SK-N-SH (cell line): ENCODE results near the gene FLAD1. TPM values are rescaled to one million over a fixed set of nuclear protein-coding genes. Genes with fewer than 3 reads are reported as not detected.

ENCODE experiments used
- CTCF ChIA-PET: fragments of 300-600, 350-600 bp; formaldehyde crosslinking; extraction: SDS; loops from one replicate; lab custom pipeline; 2021; lab: Yijun Ruan, JAX
- POLR2A ChIA-PET: fragments of 350-600 bp; sonication (Branson Sonifier 250); formaldehyde crosslinking; extraction: SDS; loops from one replicate; lab custom pipeline; 2020; ENCODE audit warnings: antibody characterized with exemption, inconsistent platforms; lab: Yijun Ruan, JAX
- DNase-seq: peaks from one replicate; pipeline ENCODE4 v3.0.0; 2012
- H2AFZ ChIP-seq: fragments of 200-600 bp; sonication (generic); 2 replicates; pipeline ENCODE4 v1.8.1; 2016; ENCODE audit warnings: antibody characterized with exemption, mild to moderate bottlenecking, low read depth
- H3F3A ChIP-seq: fragments of 200-600 bp; sonication (generic); replicated peaks from 2 replicates; pipeline ENCODE3; 2016; ENCODE audit warnings: antibody characterized with exemption, mild to moderate bottlenecking; ENCODE audit not compliant: insufficient read depth
- H3K27ac ChIP-seq, 2 experiments: fragments of 200-500 bp in 1 of 2; fragments of 200-600 bp in 1 of 2; sonication (Bioruptor generic) in 1 of 2; sonication (generic), shearing (Covaris generic) in 1 of 2; 2 replicates each; pipeline versions ENCODE4 v1.5.1 to v1.6.1; 2014 to 2016; ENCODE audit warnings: low read depth in 2 of 2, inconsistent platforms in 1 of 2, low read length in 1 of 2, mild to moderate bottlenecking in 1 of 2, mixed read lengths in 1 of 2
- H3K27me3 ChIP-seq: fragments of 200-600 bp; sonication (generic), shearing (Covaris generic); 2 replicates; pipeline ENCODE4 v1.6.1; 2016; ENCODE audit warnings: mixed run types; ENCODE audit not compliant: insufficient read depth
- H3K36me3 ChIP-seq, 2 experiments: fragments of 200-500 bp in 1 of 2; fragments of 200-600 bp in 1 of 2; sonication (Bioruptor generic) in 1 of 2; sonication (generic) in 1 of 2; replicated peaks in 1 of 2; 2 replicates each; pipeline versions ENCODE3 to v1.5.1; 2014 to 2016; ENCODE audit warnings: low read length in 1 of 2, mild to moderate bottlenecking in 1 of 2; ENCODE audit not compliant: insufficient read depth in 2 of 2, control insufficient read depth in 1 of 2
- H3K4me1 ChIP-seq, 2 experiments: fragments of 200-500 bp in 1 of 2; fragments of 200-600 bp in 1 of 2; sonication (Bioruptor generic) in 1 of 2; sonication (generic), shearing (Covaris generic) in 1 of 2; 2 replicates each; pipeline versions ENCODE4 v1.5.1 to v1.6.1; 2014 to 2016; ENCODE audit warnings: low read depth in 1 of 2, low read length in 1 of 2, mixed run types in 1 of 2; ENCODE audit not compliant: insufficient read depth in 2 of 2, control insufficient read depth in 1 of 2
- H3K4me2 ChIP-seq: fragments of 200-600 bp; sonication (generic), shearing (Covaris generic); 2 replicates; pipeline ENCODE4 v1.6.1; 2017; ENCODE audit warnings: mixed run types
- H3K4me3 ChIP-seq, 2 experiments: fragments of 200-500 bp in 1 of 2; fragments of 200-600 bp in 1 of 2; sonication (Bioruptor generic) in 1 of 2; sonication (generic), shearing (Covaris generic) in 1 of 2; 2 replicates each; pipeline versions ENCODE4 v1.5.1 to v1.8.1; 2014 to 2016; ENCODE audit warnings: low read depth in 2 of 2, inconsistent platforms in 1 of 2, low read length in 1 of 2, mild to moderate bottlenecking in 1 of 2, mixed read lengths in 1 of 2, moderate library complexity in 1 of 2
- H3K79me2 ChIP-seq: fragments of 200-600 bp; sonication (generic); 2 replicates; pipeline ENCODE4 v1.8.1; 2017; ENCODE audit warnings: mild to moderate bottlenecking; ENCODE audit not compliant: insufficient read depth
- H3K9ac ChIP-seq: fragments of 200-600 bp; sonication (generic); 2 replicates; pipeline ENCODE4 v1.6.1; 2017; ENCODE audit warnings: mixed run types
- H3K9me2 ChIP-seq: fragments of 200-600 bp; sonication (generic); 2 replicates; pipeline ENCODE4 v1.6.1; 2017; ENCODE audit warnings: mixed run types
- H3K9me3 ChIP-seq: fragments of 200-600 bp; sonication (generic); 2 replicates; pipeline ENCODE4 v1.6.1; 2017; ENCODE audit warnings: mixed run types, mild to moderate bottlenecking, moderate library complexity
- H4K20me1 ChIP-seq: fragments of 200-600 bp; sonication (generic); 2 replicates; pipeline ENCODE4 v1.6.1; 2017; ENCODE audit warnings: mild to moderate bottlenecking, mixed run types; ENCODE audit not compliant: insufficient read depth
- ELF1 ChIP-seq: IDR thresholded peaks from 2 replicates; pipeline ENCODE4 v1.4.0; 2012
- FOXJ3 ChIP-seq: sonication (generic); formaldehyde crosslinking; IDR thresholded peaks from 2 replicates; pipeline ENCODE4 v1.5.1; 2020; ENCODE audit warnings: mild to moderate bottlenecking, missing genetic modification reagents
- FOXM1 ChIP-seq: IDR thresholded peaks from 2 replicates; pipeline ENCODE4 v1.4.0; 2012; ENCODE audit warnings: low read depth, mild to moderate bottlenecking
- GATA2 ChIP-seq: sonication (generic); formaldehyde crosslinking; IDR thresholded peaks from 2 replicates; pipeline ENCODE4 v1.5.0; 2020; ENCODE audit warnings: mild to moderate bottlenecking, missing genetic modification reagents
- JUND ChIP-seq: IDR thresholded peaks from 2 replicates; pipeline ENCODE4 v1.4.0; 2012
- NFIC ChIP-seq: IDR thresholded peaks from 2 replicates; pipeline ENCODE4 v1.4.0; 2012; ENCODE audit warnings: borderline replicate concordance
- NRF1 ChIP-seq: IDR thresholded peaks from 2 replicates; pipeline ENCODE4 v1.6.1; 2012; ENCODE audit warnings: low read depth, mild to moderate bottlenecking, low read length
- PBX3 ChIP-seq: IDR thresholded peaks from 2 replicates; pipeline ENCODE4; 2012
- POLR2AphosphoS5 ChIP-seq: IDR thresholded peaks from 2 replicates; pipeline ENCODE4 v1.6.1; 2012; ENCODE audit warnings: low read depth, low read length
- RCOR1 ChIP-seq: fragments of 150-350 bp; IDR thresholded peaks from 2 replicates; pipeline ENCODE4 v1.6.1; 2017; ENCODE audit warnings: antibody characterized with exemption, low read length
- REST ChIP-seq: IDR thresholded peaks from 2 replicates; pipeline ENCODE4 v1.6.1; 2012; ENCODE audit warnings: mild to moderate bottlenecking, low read depth, low read length, moderate library complexity
- RXRA ChIP-seq: IDR thresholded peaks from 2 replicates; pipeline ENCODE4 v1.4.0; 2012; ENCODE audit warnings: low read depth, mild to moderate bottlenecking, borderline replicate concordance
- TAF1 ChIP-seq: IDR thresholded peaks from 2 replicates; pipeline ENCODE4 v1.6.1; 2012; ENCODE audit warnings: low read depth, mild to moderate bottlenecking, low read length, moderate library complexity, borderline replicate concordance
- YY1 ChIP-seq: IDR thresholded peaks from 2 replicates; pipeline ENCODE4 v1.4.0; 2012; ENCODE audit warnings: low read depth, mild to moderate bottlenecking
- whole genome bisulfite sequencing: methylation state at CpG from one replicate; pipeline ENCODE4 v1.1.6; 2017; ENCODE audit warnings: low lambda C conversion rate; 5-methylcytosine and 5-hydroxymethylcytosine counted together
- polyA plus RNA-seq, 3 experiments: library from polyadenylated mRNA; depleted of rRNA; stranded (reverse); fragments of >200 nt; gene quantifications; 2 replicates each; pipeline ENCODE4 v1.2.3, GENCODE V29; 2012
- TF ChIP-seq, protein P1 (sequence below): IDR thresholded peaks from 2 replicates; pipeline ENCODE4 v1.4.0; 2012; ENCODE audit warnings: low read depth, borderline replicate concordance

The FLAD1 gene
- polyA plus RNA-seq, 1 of the 3 experiments (the other 2 are of a cell fraction): 50.8 TPM

DNA sequence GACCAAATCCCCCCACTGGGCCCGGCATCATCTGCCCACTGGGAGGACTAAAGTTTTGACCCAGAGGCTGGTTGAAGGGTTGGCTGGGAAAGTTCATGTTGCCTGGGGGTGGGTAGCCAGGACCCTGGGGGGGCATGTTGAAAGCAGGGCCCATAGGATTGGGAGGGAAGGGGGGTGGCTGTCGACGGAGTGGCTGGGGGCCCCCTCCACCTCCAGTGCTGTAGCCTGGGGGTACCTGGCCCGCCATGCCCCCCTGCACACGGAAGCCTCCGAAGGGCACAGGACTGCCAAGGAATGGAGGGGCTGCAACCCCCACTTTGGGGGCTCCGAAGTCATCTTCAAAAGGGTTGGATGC is 23.7 kb upstream of the FLAD1 start (continued):
- TF ChIP-seq REST: no peak
- TF ChIP-seq, all 33 proteins: peak for 0

- Histone ChIP-seq H3K79me2 (peaks cover 39% of the 10 kb centered on the region), H3K36me3 (peaks cover 11 to 44% of the 10 kb centered on the region in 2 experiments), H2AFZ (no peak overlapping the region), H3K9me2 (no peaks in the 10 kb centered on the region), H3K9me3 (no peaks in the 10 kb centered on the region), H3K9ac (peak overlapping the region; percentile 84), H3K27me3 (no peaks in the 10 kb centered on the region), H3K4me3 (peak overlapping the region; percentile 72 to 73), H3K4me1 (peaks cover 4 to 37% of the 10 kb centered on the region in 2 experiments; a peak in 3 of 4 replicates), H4K20me1 (no peaks in the 10 kb centered on the region), H3K4me2 (peak overlapping the region; percentile 85), H3F3A (peaks cover 27% of the 10 kb centered on the region), H3K27ac (peak overlapping the region; percentile 83 to 98)
- ChIA-PET POLR2A (interaction anchor here (0.6 to 2.8 kb wide), 13 partner anchors 8 to 383 kb away, joined by 3 to 18 read pairs (median 4); partner anchors contain the start of genes FLAD1, LENEP, PMVK and SHC1), CTCF (interaction anchor here (0.8 to 37.5 kb wide), 21 partner anchors 9 to 125 kb away, joined by 3 to 640 read pairs (median 4); partner anchors contain the start of genes ADAM15, FLAD1, LENEP and SHC1)
- WGBS: 28% methylated on average over 10 of the region's 10 CpGs
- no peak for TF ChIP-seq NFIC
- no peak for DNase-seq
Observed at GRCh38 chr1:154960446-154961136, 22.6 kb upstream of the FLAD1 start.

DNA sequence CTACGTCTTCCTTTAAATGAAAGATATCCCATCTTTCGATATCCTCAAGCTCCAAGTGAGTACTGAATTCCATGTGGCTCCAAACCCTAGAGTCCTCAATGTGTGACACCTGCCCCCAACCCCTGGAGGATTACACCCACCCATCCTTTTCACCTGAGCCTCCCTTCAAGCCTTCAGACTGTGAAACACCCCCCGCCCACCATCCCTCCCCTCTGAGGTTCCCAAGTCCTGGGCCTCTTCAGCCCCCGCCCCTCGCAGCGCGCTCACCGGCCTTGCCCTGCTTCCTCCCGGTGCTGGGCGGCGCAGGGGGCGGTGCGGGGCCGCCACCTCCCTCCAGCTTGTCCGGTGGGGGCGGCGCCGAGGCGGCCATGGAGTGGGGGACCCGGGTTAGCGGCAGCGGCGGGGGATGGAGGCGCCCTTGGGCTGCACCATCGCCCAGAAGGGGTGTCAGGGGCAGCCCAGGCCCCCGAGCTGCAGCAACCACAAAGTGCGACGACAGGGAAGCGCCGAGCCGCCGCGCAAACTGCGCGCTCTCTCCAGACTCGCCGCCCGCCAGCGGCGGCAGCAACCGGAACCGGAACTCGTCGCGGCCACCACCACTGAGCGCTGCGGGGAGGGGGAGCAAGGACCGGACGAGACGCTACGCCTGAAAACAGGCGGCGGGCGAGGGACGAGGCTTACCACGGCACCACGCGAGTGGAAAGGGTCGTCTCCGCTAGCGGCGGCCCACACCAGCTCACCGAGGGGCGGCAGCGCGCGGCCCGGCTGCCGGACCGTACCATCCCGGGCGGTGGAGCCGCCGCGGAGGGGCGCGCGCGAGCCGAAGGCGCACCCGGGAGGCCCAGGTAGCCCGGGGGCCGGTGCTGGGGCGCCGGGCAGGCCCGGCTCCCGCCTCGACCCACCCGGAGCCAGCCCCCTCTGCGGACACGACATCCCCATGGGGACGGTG is 21.7 kb upstream of the FLAD1 start, which contains the start of gene PYGO2:
TSS of gene PYGO2 (minus strand) at position 576 of the 949 bp plus-strand sequence. CDS start at position 370, 206 bp downstream.
- WGBS: 1% methylated on average over 9 of the region's 93 CpGs
- peak within 1 kb of the TSS; percentile 84 for H3K9ac ChIP-seq
- peak; percentile 93 for DNase-seq
- TF ChIP-seq PBX3 (peak; percentile 27), RCOR1 (no peak; the same call in 1 of the 2 replicates), NRF1 (no peak), JUND (peak; percentile 22; the same call in 1 of the 2 replicates), TAF1 (no peak), YY1 (no peak; the same call in 1 of the 2 replicates), FOXM1 (no peak; the same call in 1 of the 2 replicates), ELF1 (peak; percentile 79), POLR2AphosphoS5 (peak; percentile 90), RXRA (no peak), GATA2 (CRISPR knock-in tag) (no peak), FOXJ3 (no peak)
- TF ChIP-seq, protein P1, sequence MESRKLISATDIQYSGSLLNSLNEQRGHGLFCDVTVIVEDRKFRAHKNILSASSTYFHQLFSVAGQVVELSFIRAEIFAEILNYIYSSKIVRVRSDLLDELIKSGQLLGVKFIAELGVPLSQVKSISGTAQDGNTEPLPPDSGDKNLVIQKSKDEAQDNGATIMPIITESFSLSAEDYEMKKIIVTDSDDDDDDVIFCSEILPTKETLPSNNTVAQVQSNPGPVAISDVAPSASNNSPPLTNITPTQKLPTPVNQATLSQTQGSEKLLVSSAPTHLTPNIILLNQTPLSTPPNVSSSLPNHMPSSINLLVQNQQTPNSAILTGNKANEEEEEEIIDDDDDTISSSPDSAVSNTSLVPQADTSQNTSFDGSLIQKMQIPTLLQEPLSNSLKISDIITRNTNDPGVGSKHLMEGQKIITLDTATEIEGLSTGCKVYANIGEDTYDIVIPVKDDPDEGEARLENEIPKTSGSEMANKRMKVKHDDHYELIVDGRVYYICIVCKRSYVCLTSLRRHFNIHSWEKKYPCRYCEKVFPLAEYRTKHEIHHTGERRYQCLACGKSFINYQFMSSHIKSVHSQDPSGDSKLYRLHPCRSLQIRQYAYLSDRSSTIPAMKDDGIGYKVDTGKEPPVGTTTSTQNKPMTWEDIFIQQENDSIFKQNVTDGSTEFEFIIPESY: peak; percentile 23; the same call in 1 of the 2 replicates

More for the DNA sequence above, 21.7 kb upstream of the FLAD1 start, which contains the start of gene PYGO2:
- Histone ChIP-seq H3F3A (peaks cover 31% of the 10 kb centered on the region), H4K20me1 (no peaks in the 10 kb centered on the region), H3K4me2 (peak within 1 kb of the TSS; percentile 85), H2AFZ (0 out of 2 replicates have a peak within 1 kb of the TSS, but pooled peaks have one; percentile 29), H3K4me1 (peaks cover 4 to 36% of the 10 kb centered on the region in 2 experiments; a peak in 3 of 4 replicates), H3K9me2 (no peaks in the 10 kb centered on the region), H3K4me3 (peak within 1 kb of the TSS; percentile 72 to 73), H3K27me3 (no peaks in the 10 kb centered on the region), H3K79me2 (peaks cover 48% of the 10 kb centered on the region), H3K36me3 (peaks cover 16 to 53% of the 10 kb centered on the region in 2 experiments), H3K27ac (peak within 1 kb of the TSS; percentile 83 to 98), H3K9me3 (no peaks in the 10 kb centered on the region)
- ChIA-PET POLR2A (interaction anchor here (0.6 to 2.8 kb wide), 13 partner anchors 9 to 83 kb away, joined by 3 to 18 read pairs (median 5); partner anchors contain the start of genes FLAD1, LENEP, PMVK and SHC1), CTCF (interaction anchor here (0.6 to 37.5 kb wide), 32 partner anchors 9 to 394 kb away, joined by 3 to 640 read pairs (median 4); partner anchors contain the start of genes ADAM15, CHRNB2, FLAD1 and LENEP)
